ENCODE measurements around the gene APOL1. TPM values are rescaled to one million over a fixed set of nuclear protein-coding genes. Genes with fewer than 3 reads are reported as not detected.

APOL1 gene
- total RNA-seq, 1 donor = 38.7 TPM

DNA sequence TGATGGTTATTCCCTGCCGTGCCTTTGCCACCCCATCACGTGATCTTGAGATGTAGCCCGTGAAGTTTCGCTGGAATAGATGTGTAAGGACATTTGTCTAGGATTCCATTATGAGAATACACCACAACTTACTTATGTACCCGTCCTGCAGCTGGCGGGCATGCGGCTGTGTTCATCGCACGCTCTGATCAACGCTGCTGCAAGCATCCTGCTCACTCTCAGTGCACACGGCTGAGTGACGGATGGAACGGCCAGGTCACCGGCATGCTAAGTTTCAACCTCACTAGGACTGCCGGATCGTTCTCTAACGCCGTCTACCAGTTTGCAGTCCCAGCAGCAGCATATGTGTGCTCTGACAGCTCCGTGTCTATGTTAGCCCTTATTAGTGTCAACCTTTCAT is 44.6 kb downstream of the APOL1 start:
- peaks cover 100% of the 10 kb centered on the region for H3K36me3 ChIP-seq (ENCODE audit: insufficient read depth, low read length)
- H3K4me1 ChIP-seq (ENCODE audit: insufficient read depth, low read length) = no peaks in the 10 kb centered on the region
- H3K27me3 ChIP-seq (ENCODE audit: insufficient read depth, low read length) = no peaks in the 10 kb centered on the region
- no peaks in the 10 kb centered on the region for H3K9me3 ChIP-seq (ENCODE audit: low read depth, low read length)
- H3K4me3 ChIP-seq (ENCODE audit: insufficient read depth, low read length) = no peak overlapping the region
- H4K20me1 ChIP-seq (ENCODE audit: insufficient read depth, low read length) = peaks cover 84% of the 10 kb centered on the region
- peaks cover 96% of the 10 kb centered on the region for H3K79me2 ChIP-seq (ENCODE audit: insufficient read depth, low read length)
- peak overlapping the region; percentile 10 for H3K27ac ChIP-seq (ENCODE audit: low read depth, low read length)
- no peak overlapping the region for H2AFZ ChIP-seq (ENCODE audit: low read length)
- no peak for DNase-seq (ENCODE audit: insufficient read length, low spot score, missing footprints)
- no peak overlapping the region for H3K4me2 ChIP-seq (ENCODE audit: insufficient read depth, low read length)
- TF ChIP-seq, protein P1, sequence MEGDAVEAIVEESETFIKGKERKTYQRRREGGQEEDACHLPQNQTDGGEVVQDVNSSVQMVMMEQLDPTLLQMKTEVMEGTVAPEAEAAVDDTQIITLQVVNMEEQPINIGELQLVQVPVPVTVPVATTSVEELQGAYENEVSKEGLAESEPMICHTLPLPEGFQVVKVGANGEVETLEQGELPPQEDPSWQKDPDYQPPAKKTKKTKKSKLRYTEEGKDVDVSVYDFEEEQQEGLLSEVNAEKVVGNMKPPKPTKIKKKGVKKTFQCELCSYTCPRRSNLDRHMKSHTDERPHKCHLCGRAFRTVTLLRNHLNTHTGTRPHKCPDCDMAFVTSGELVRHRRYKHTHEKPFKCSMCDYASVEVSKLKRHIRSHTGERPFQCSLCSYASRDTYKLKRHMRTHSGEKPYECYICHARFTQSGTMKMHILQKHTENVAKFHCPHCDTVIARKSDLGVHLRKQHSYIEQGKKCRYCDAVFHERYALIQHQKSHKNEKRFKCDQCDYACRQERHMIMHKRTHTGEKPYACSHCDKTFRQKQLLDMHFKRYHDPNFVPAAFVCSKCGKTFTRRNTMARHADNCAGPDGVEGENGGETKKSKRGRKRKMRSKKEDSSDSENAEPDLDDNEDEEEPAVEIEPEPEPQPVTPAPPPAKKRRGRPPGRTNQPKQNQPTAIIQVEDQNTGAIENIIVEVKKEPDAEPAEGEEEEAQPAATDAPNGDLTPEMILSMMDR (IDR thresholded peaks at IDR 0.05; ENCODE audit: extremely low read depth, low read depth, low read length) = no peak

DNA sequence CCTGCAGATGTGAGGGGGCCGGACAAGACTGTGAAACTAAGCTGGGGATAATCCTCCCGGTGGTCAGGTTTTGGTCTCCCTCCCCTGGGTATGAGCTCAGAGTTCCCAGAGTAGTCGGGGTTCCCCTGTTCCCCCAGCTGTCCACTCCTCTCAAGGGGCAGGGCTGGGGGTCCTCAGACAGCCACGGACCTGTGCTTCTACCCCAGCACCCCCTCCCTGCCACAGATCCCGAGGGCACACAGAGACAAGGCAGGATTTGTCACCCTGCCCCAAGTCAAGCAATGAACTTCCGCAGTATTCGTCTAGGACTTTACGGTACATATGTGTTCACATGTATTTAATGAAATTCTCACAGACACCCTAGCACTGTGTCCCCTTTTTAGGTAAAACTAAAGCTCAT is 45.2 kb downstream of the APOL1 start:
- Histone ChIP-seq H3K36me3 (ENCODE audit: insufficient read depth, low read length) (peaks cover 100% of the 10 kb centered on the region), H3K4me3 (ENCODE audit: insufficient read depth, low read length) (no peak overlapping the region), H3K4me2 (ENCODE audit: insufficient read depth, low read length) (no peak overlapping the region), H2AFZ (ENCODE audit: low read length) (no peak overlapping the region), H4K20me1 (ENCODE audit: insufficient read depth, low read length) (peaks cover 86% of the 10 kb centered on the region), H3K79me2 (ENCODE audit: insufficient read depth, low read length) (peaks cover 96% of the 10 kb centered on the region), H3K27ac (ENCODE audit: low read depth, low read length) (peak overlapping the region; percentile 10), H3K9me3 (ENCODE audit: low read depth, low read length) (no peaks in the 10 kb centered on the region), H3K4me1 (ENCODE audit: insufficient read depth, low read length) (no peaks in the 10 kb centered on the region), H3K27me3 (ENCODE audit: insufficient read depth, low read length) (no peaks in the 10 kb centered on the region)
- DNase-seq (ENCODE audit: insufficient read length, low spot score, missing footprints) = no peak
- TF ChIP-seq, protein P1 (IDR thresholded peaks at IDR 0.05; ENCODE audit: extremely low read depth, low read depth, low read length) = no peak

GRCh38 chr22:36298601-36299000 is 45.7 kb downstream of the APOL1 start:
- Histone ChIP-seq H3K9me3 (ENCODE audit: low read depth, low read length) (no peaks in the 10 kb centered on the region), H3K27me3 (ENCODE audit: insufficient read depth, low read length) (no peaks in the 10 kb centered on the region), H4K20me1 (ENCODE audit: insufficient read depth, low read length) (peaks cover 84% of the 10 kb centered on the region), H2AFZ (ENCODE audit: low read length) (no peak overlapping the region), H3K27ac (ENCODE audit: low read depth, low read length) (no peak overlapping the region), H3K4me2 (ENCODE audit: insufficient read depth, low read length) (no peak overlapping the region), H3K36me3 (ENCODE audit: insufficient read depth, low read length) (peaks cover 99% of the 10 kb centered on the region), H3K79me2 (ENCODE audit: insufficient read depth, low read length) (peaks cover 95% of the 10 kb centered on the region), H3K4me3 (ENCODE audit: insufficient read depth, low read length) (no peak overlapping the region), H3K4me1 (ENCODE audit: insufficient read depth, low read length) (no peaks in the 10 kb centered on the region)
- TF ChIP-seq, protein P1 (IDR thresholded peaks at IDR 0.05; ENCODE audit: extremely low read depth, low read depth, low read length) = no peak
- peak; percentile 73 for DNase-seq (ENCODE audit: insufficient read length, low spot score, missing footprints)

- no peaks in the 10 kb centered on the region for H3K9me3 ChIP-seq (ENCODE audit: low read depth, low read length)
- no peak overlapping the region for H3K27ac ChIP-seq (ENCODE audit: low read depth, low read length)
- no peak overlapping the region for H2AFZ ChIP-seq (ENCODE audit: low read length)
- H3K4me2 ChIP-seq (ENCODE audit: insufficient read depth, low read length) = no peak overlapping the region
- peaks cover 95% of the 10 kb centered on the region for H3K79me2 ChIP-seq (ENCODE audit: insufficient read depth, low read length)
- peaks cover 99% of the 10 kb centered on the region for H3K36me3 ChIP-seq (ENCODE audit: insufficient read depth, low read length)
- H4K20me1 ChIP-seq (ENCODE audit: insufficient read depth, low read length) = peaks cover 84% of the 10 kb centered on the region
- TF ChIP-seq, protein P1 (IDR thresholded peaks at IDR 0.05; ENCODE audit: extremely low read depth, low read depth, low read length) = no peak
- DNase-seq (ENCODE audit: insufficient read length, low spot score, missing footprints) = no peak
- no peaks in the 10 kb centered on the region for H3K27me3 ChIP-seq (ENCODE audit: insufficient read depth, low read length)
- no peaks in the 10 kb centered on the region for H3K4me1 ChIP-seq (ENCODE audit: insufficient read depth, low read length)
- H3K4me3 ChIP-seq (ENCODE audit: insufficient read depth, low read length) = no peak overlapping the region
Measured at GRCh38 chr22:36299295-36299694, 46.4 kb downstream of the APOL1 start.
